CD4-positive, alpha-beta memory T cell (primary cell): ENCODE measurements around the gene CRAMP1. TPM values are rescaled to one million over a fixed set of nuclear protein-coding genes. Genes with fewer than 3 reads are reported as not detected.
A peak's percentile ranks its signal among the peaks of the same experiment; 100 is the strongest.

Experiments used
- CTCF ChIA-PET: fragments of 350-600 bp; sonication (Branson Sonifier 250); formaldehyde crosslinking; loops from one replicate; lab custom pipeline; 2021; ENCODE audit warnings: inconsistent platforms; ENCODE audit not compliant: partially characterized antibody; lab: Charles Lee
- POLR2A ChIA-PET: fragments of 350-600 bp; sonication (Branson Sonifier 250); formaldehyde crosslinking; loops from one replicate; lab custom pipeline; 2021; ENCODE audit not compliant: partially characterized antibody; lab: Charles Lee
- DNase-seq, 5 donors: peaks; one replicate each; pipeline versions ENCODE4 v3.0.0 to v3.0.0-alpha.2; 2020 to 2022; ENCODE audit warnings: mixed read lengths in 1 of 5
- H3K27ac ChIP-seq: one replicate; pipeline ENCODE4 v1.7.0; 2013; ENCODE audit warnings: low read depth, low read length
- H3K27me3 ChIP-seq: 2 replicates; pipeline ENCODE4 v1.7.0; 2013; ENCODE audit warnings: mild to moderate bottlenecking, low read length, moderate library complexity; ENCODE audit not compliant: insufficient read depth
- H3K36me3 ChIP-seq: 2 replicates; pipeline ENCODE4 v1.7.0; 2013; ENCODE audit warnings: mild to moderate bottlenecking, low read length, moderate library complexity; ENCODE audit not compliant: insufficient read depth
- H3K4me1 ChIP-seq: 2 replicates; pipeline ENCODE4 v1.7.0; 2013; ENCODE audit warnings: mild to moderate bottlenecking, low read length, moderate library complexity; ENCODE audit not compliant: insufficient read depth
- H3K4me3 ChIP-seq, 2 donors: one replicate each; pipeline ENCODE4 v1.7.0; 2013; ENCODE audit warnings: low read length in 2 of 2, mild to moderate bottlenecking in 1 of 2
- H3K9me3 ChIP-seq, 2 donors: one replicate each; pipeline ENCODE4 v1.7.0; 2013; ENCODE audit warnings: low read length in 2 of 2, control low read depth in 1 of 2; ENCODE audit not compliant: control insufficient read depth in 1 of 2
- H3K27ac Mint-ChIP-seq, 7 donors: one replicate each; pipeline ENCODE4 v1.8.0; 2020 to 2021; ENCODE audit warnings: mixed read lengths in 7 of 7, mild to moderate bottlenecking in 6 of 7, inconsistent platforms in 3 of 7, moderate library complexity in 3 of 7
- H3K27me3 Mint-ChIP-seq, 2 donors: one replicate each; pipeline ENCODE4 v1.8.0; 2020 to 2021; ENCODE audit warnings: mixed read lengths in 2 of 2
- H3K36me3 Mint-ChIP-seq, 2 donors: one replicate each; pipeline ENCODE4 v1.8.0; 2020 to 2021; ENCODE audit warnings: mixed read lengths in 2 of 2, inconsistent platforms in 1 of 2, mild to moderate bottlenecking in 1 of 2
- H3K4me1 Mint-ChIP-seq, 4 donors: one replicate each; pipeline ENCODE4 v1.8.0; 2020 to 2021; ENCODE audit warnings: mixed read lengths in 4 of 4, mild to moderate bottlenecking in 1 of 4
- H3K4me3 Mint-ChIP-seq, 8 donors: one replicate each; pipeline ENCODE4 v1.8.0; 2020 to 2021; ENCODE audit warnings: mixed read lengths in 8 of 8, mild to moderate bottlenecking in 7 of 8, moderate library complexity in 6 of 8, inconsistent platforms in 3 of 8
- H3K9me3 Mint-ChIP-seq, 8 donors: one replicate each; pipeline ENCODE4 v1.8.0; 2020 to 2021; ENCODE audit warnings: mixed read lengths in 8 of 8, mild to moderate bottlenecking in 5 of 8, inconsistent platforms in 3 of 8, moderate library complexity in 1 of 8
- intact Hi-C: fragments of 100-400 bp; cut with micrococcal nuclease; formaldehyde crosslinking; loops from one replicate; pipeline ENCODE4 v1.15.1; 2023
- polyA plus RNA-seq, 2 donors: library from polyadenylated mRNA; unstranded; fragments of 300-500 nt; fragmentation: Illumina TruSeq; gene quantifications; one replicate each; pipeline ENCODE4 v1.2.3, GENCODE V29; 2021
- total RNA-seq, 2 experiments: library from RNA; stranded (reverse); gene quantifications; one replicate each; pipeline ENCODE4 v1.2.3, GENCODE V29; 2021

CRAMP1 gene
- total and polyA plus RNA-seq, 4 experiments from 2014 or later: 0.55 to 33.8 (median 16.2) TPM

GRCh38 chr16:1610899-1611632 lies 1.1 kb upstream of the CRAMP1 start:
- Mint-ChIP-seq H3K27ac (peak overlapping the region; percentile 94 to 98 (median 98)), H3K9me3 (peaks cover 0 to 4% (median 3%) of the 10 kb centered on the region in 8 donors), H3K4me1 (peaks cover 24 to 44% (median 28%) of the 10 kb centered on the region in 4 donors), H3K36me3 (peaks cover 9 to 22% of the 10 kb centered on the region in 2 donors), H3K27me3 (peaks cover 3 to 4% of the 10 kb centered on the region in 2 donors), H3K4me3 (peak overlapping the region; percentile 70 to 90 (median 86))
- no peaks in the 10 kb centered on the region for H3K27me3 ChIP-seq
- ChIA-PET CTCF (interaction anchor here (0.7 to 2.2 kb wide), 4 partner anchors 10 to 95 kb away, joined by 3 to 8 read pairs (median 3); partner anchors contain the start of gene MAPK8IP3), POLR2A (interaction anchor here (0.7 to 2.6 kb wide), 23 partner anchors 10 to 354 kb away, joined by 3 to 14 read pairs (median 4); partner anchors contain the start of genes FAHD1, HAGH, JPT2 and MAPK8IP3)
- peaks cover 46% of the 10 kb centered on the region for H3K4me1 ChIP-seq
- peaks cover under 1% of the 10 kb centered on the region for H3K36me3 ChIP-seq
- DNase-seq: no peak
- peak overlapping the region; percentile 4 for H3K27ac ChIP-seq
- intact Hi-C loops: loop anchor here (2.0 to 5.0 kb wide), 6 partner anchors 74 to 656 kb away; partner anchors contain the start of genes MSRB1, NUBP2, RNPS1 and SPSB3
- no peaks in the 10 kb centered on the region for H3K9me3 ChIP-seq
- H3K4me3 ChIP-seq: peak overlapping the region in 1 of 2 donors; percentile 71

- intact Hi-C loops: loop anchor here (2.0 to 5.0 kb wide), 7 partner anchors 76 to 654 kb away; partner anchors contain the start of genes CLCN7, MSRB1, RNPS1 and TELO2
- Histone ChIP-seq H3K27me3 (no peaks in the 10 kb centered on the region), H3K9me3 (no peaks in the 10 kb centered on the region), H3K4me3 (peak overlapping the region; percentile 54 to 63), H3K27ac (peak overlapping the region; percentile 52), H3K4me1 (peaks cover 48% of the 10 kb centered on the region), H3K36me3 (peaks cover 15% of the 10 kb centered on the region)
- H3K27ac Mint-ChIP-seq: peak overlapping the region; percentile 70 to 95 (median 82)
- peaks cover 24 to 44% (median 30%) of the 10 kb centered on the region in 4 donors for H3K4me1 Mint-ChIP-seq
- H3K36me3 Mint-ChIP-seq: peaks cover 14 to 33% of the 10 kb centered on the region in 2 donors
- ChIA-PET POLR2A (interaction anchor here (0.8 to 1.7 kb wide), 5 partner anchors 33 to 192 kb away, joined by 3 to 6 read pairs (median 4); partner anchors contain the start of genes MAPK8IP3, TMEM204 and UQCC4), CTCF (no interaction called here)
- DNase-seq: peak in 2 of 5 donors; percentile 19 to 26
- H3K9me3 Mint-ChIP-seq: peaks cover 0 to 4% (median 3%) of the 10 kb centered on the region in 8 donors
- peaks cover 3 to 4% of the 10 kb centered on the region in 2 donors for H3K27me3 Mint-ChIP-seq
- peak overlapping the region; percentile 87 to 95 (median 89) for H3K4me3 Mint-ChIP-seq
Observed at GRCh38 chr16:1613211-1613622, 1.1 kb downstream of the CRAMP1 start.

- H3K27me3 Mint-ChIP-seq: peaks cover 3 to 4% of the 10 kb centered on the region in 2 donors
- H3K36me3 ChIP-seq: peaks cover 20% of the 10 kb centered on the region
- H3K27ac ChIP-seq: no peak overlapping the region
- peak overlapping the region; percentile 54 to 63 for H3K4me3 ChIP-seq
- H3K27ac Mint-ChIP-seq: peak overlapping the region; percentile 70 to 95 (median 82)
- H3K4me1 Mint-ChIP-seq: peaks cover 26 to 47% (median 32%) of the 10 kb centered on the region in 4 donors
- no peaks in the 10 kb centered on the region for H3K9me3 ChIP-seq
- H3K9me3 Mint-ChIP-seq: peaks cover 0 to 4% (median 3%) of the 10 kb centered on the region in 8 donors
- DNase-seq: peak in 1 of 5 donors; percentile 6
- CTCF ChIA-PET: no interaction called here
- POLR2A ChIA-PET: interaction anchor here (0.8 to 1.7 kb wide), 7 partner anchors 32 to 193 kb away, joined by 3 to 6 read pairs (median 3); partner anchors contain the start of genes MAPK8IP3, TMEM204 and UQCC4
- H3K4me3 Mint-ChIP-seq: peak overlapping the region; percentile 87 to 95 (median 89)
- no peaks in the 10 kb centered on the region for H3K27me3 ChIP-seq
- H3K4me1 ChIP-seq: peaks cover 48% of the 10 kb centered on the region
- intact Hi-C loops: loop anchor here (2.0 to 5.0 kb wide), 7 partner anchors 77 to 653 kb away; partner anchors contain the start of genes CLCN7, MSRB1, RNPS1 and TELO2
- H3K36me3 Mint-ChIP-seq: peaks cover 17 to 37% of the 10 kb centered on the region in 2 donors
Observed at GRCh38 chr16:1613728-1614455, 1.7 kb downstream of the CRAMP1 start.

GRCh38 chr16:1614456-1615102 lies 2.4 kb downstream of the CRAMP1 start:
- peaks cover 48% of the 10 kb centered on the region for H3K4me1 ChIP-seq
- H3K27me3 ChIP-seq: no peaks in the 10 kb centered on the region
- H3K27me3 Mint-ChIP-seq: peaks cover 3 to 4% of the 10 kb centered on the region in 2 donors
- peaks cover 22% of the 10 kb centered on the region for H3K36me3 ChIP-seq
- no peak overlapping the region for H3K4me3 ChIP-seq
- peaks cover 26 to 47% (median 33%) of the 10 kb centered on the region in 4 donors for H3K4me1 Mint-ChIP-seq
- ChIA-PET CTCF (no interaction called here), POLR2A (interaction anchor here (1.0 to 1.7 kb wide), 4 partner anchors 63 to 93 kb away, joined by 3 to 6 read pairs (median 4); partner anchors contain the start of gene MAPK8IP3)
- H3K4me3 Mint-ChIP-seq: peak overlapping the region; percentile 57 to 85 (median 80)
- H3K9me3 Mint-ChIP-seq: peaks cover 0 to 4% (median 3%) of the 10 kb centered on the region in 8 donors
- no peak overlapping the region for H3K27ac ChIP-seq
- H3K9me3 ChIP-seq: no peaks in the 10 kb centered on the region
- peak overlapping the region in 4 of 7 donors; percentile 8 to 47 (median 32) for H3K27ac Mint-ChIP-seq
- peaks cover 21 to 43% of the 10 kb centered on the region in 2 donors for H3K36me3 Mint-ChIP-seq
- DNase-seq: peak in 2 of 5 donors; percentile 12 to 17
- intact Hi-C loops: loop anchor here (5.0 kb wide), 5 partner anchors 77 to 653 kb away; partner anchors contain the start of genes MSRB1, RNPS1, TELO2 and UBE2I

- no peak for DNase-seq
- POLR2A ChIA-PET: no interaction called here
- H3K4me1 Mint-ChIP-seq: peaks cover 23 to 51% (median 32%) of the 10 kb centered on the region in 4 donors
- H3K36me3 ChIP-seq: peaks cover 29% of the 10 kb centered on the region
- no peaks in the 10 kb centered on the region for H3K9me3 ChIP-seq
- H3K27ac ChIP-seq: no peak overlapping the region
- no peaks in the 10 kb centered on the region for H3K27me3 ChIP-seq
- H3K4me3 Mint-ChIP-seq: peak overlapping the region; percentile 61 to 85 (median 80)
- CTCF ChIA-PET: no interaction called here
- H3K36me3 Mint-ChIP-seq: peaks cover 30 to 48% of the 10 kb centered on the region in 2 donors
- H3K27ac Mint-ChIP-seq: peak overlapping the region in 3 of 7 donors; percentile 8 to 81 (median 58)
- H3K27me3 Mint-ChIP-seq: peaks cover 3 to 4% of the 10 kb centered on the region in 2 donors
- peaks cover 39% of the 10 kb centered on the region for H3K4me1 ChIP-seq
- H3K4me3 ChIP-seq: no peak overlapping the region
- H3K9me3 Mint-ChIP-seq: peaks cover 0 to 4% (median 3%) of the 10 kb centered on the region in 8 donors
- intact Hi-C loops: no loop called here
Observed at GRCh38 chr16:1615761-1616160, 3.6 kb downstream of the CRAMP1 start.

- Mint-ChIP-seq H3K27ac (no peak overlapping the region), H3K27me3 (peaks cover 2 to 3% of the 10 kb centered on the region in 2 donors), H3K4me1 (peaks cover 17 to 46% (median 23%) of the 10 kb centered on the region in 4 donors), H3K9me3 (no peaks in the 10 kb centered on the region), H3K36me3 (peaks cover 38 to 41% of the 10 kb centered on the region in 2 donors), H3K4me3 (no peak overlapping the region)
- no peak overlapping the region for H3K4me3 ChIP-seq
- POLR2A ChIA-PET: no interaction called here
- no peak for DNase-seq
- H3K4me1 ChIP-seq: peaks cover 13% of the 10 kb centered on the region
- CTCF ChIA-PET: no interaction called here
- no peaks in the 10 kb centered on the region for H3K9me3 ChIP-seq
- peaks cover 37% of the 10 kb centered on the region for H3K36me3 ChIP-seq
- no peaks in the 10 kb centered on the region for H3K27me3 ChIP-seq
- intact Hi-C loops: no loop called here
- H3K27ac ChIP-seq: no peak overlapping the region
Observed at GRCh38 chr16:1619976-1620375, 7.8 kb downstream of the CRAMP1 start.
